ENCODE results near the gene FRMD7.

The FRMD7 gene

GRCh38 chrX:132034648-132035047 lies 93.2 kb downstream of the FRMD7 start:
- DNase-seq (ENCODE audit: low spot score), result no peak

GRCh38 chrX:132033166-132033565 lies 94.7 kb downstream of the FRMD7 start:
- no peak for DNase-seq (ENCODE audit: low spot score)

- no peak for DNase-seq (ENCODE audit: low spot score)
These were observed 96.0 kb downstream of the FRMD7 start for GRCh38 chrX:132031867-132032266.

GRCh38 chrX:132030264-132030663 lies 97.6 kb downstream of the FRMD7 start:
- no peak for DNase-seq (ENCODE audit: low spot score)
